PFSK-1 (cell line): ENCODE results near the gene GOLGA6L10.

Experiments used
- FOXP2 ChIP-seq: optimal IDR thresholded peaks from 2 replicates; pipeline ENCODE3; 2011; ENCODE audit warnings: borderline replicate concordance, control low read depth, inconsistent platforms; ENCODE audit not compliant: insufficient read depth; ENCODE audit errors: extremely low read length, extremely low read depth
- POLR2AphosphoS5 ChIP-seq: IDR thresholded peaks from 2 replicates; pipeline ENCODE4 v1.6.1; 2012; ENCODE audit warnings: low read depth, mild to moderate bottlenecking, control low read depth, low read length, moderate library complexity
- REST ChIP-seq, 2 experiments: IDR thresholded peaks; 2 replicates each; pipeline versions ENCODE4 v1.6.1 to v1.8.0; 2011 to 2012; ENCODE audit warnings: low read depth in 2 of 2, low read length in 2 of 2, control low read depth in 1 of 2, inconsistent platforms in 1 of 2, mild to moderate bottlenecking in 1 of 2, moderate library complexity in 1 of 2; ENCODE audit not compliant: insufficient read depth in 1 of 2
- SIN3A ChIP-seq: IDR thresholded peaks from 2 replicates; pipeline ENCODE4 v1.6.1; 2012; ENCODE audit warnings: mild to moderate bottlenecking, low read length, moderate library complexity, borderline replicate concordance; ENCODE audit not compliant: insufficient read depth
- TAF1 ChIP-seq: IDR thresholded peaks from 2 replicates; pipeline ENCODE4 v1.6.1; 2012; ENCODE audit warnings: low read length, control low read depth, borderline replicate concordance; ENCODE audit not compliant: insufficient read depth

Gene GOLGA6L10

GRCh38 chr15:82312586-82313349, 36.5 kb downstream of the GOLGA6L10 start:
- TF ChIP-seq POLR2AphosphoS5, result no peak
- no peak for TF ChIP-seq REST (IDR thresholded peaks at IDR 0.05; ENCODE audit: insufficient read depth in 1 of 2, low read depth in 2 of 2, low read length in 2 of 2)
- TF ChIP-seq TAF1, result no peak
- no peak for TF ChIP-seq FOXP2
- TF ChIP-seq SIN3A, result no peak

GRCh38 chr15:82309802-82310201, 39.5 kb downstream of the GOLGA6L10 start:
- TF ChIP-seq POLR2AphosphoS5 (no peak), SIN3A (no peak), TAF1 (no peak), FOXP2 (no peak)

GRCh38 chr15:82307714-82308081, 41.6 kb downstream of the GOLGA6L10 start:
- no peak for TF ChIP-seq REST (IDR thresholded peaks at IDR 0.05; ENCODE audit: insufficient read depth in 1 of 2, low read depth in 2 of 2, low read length in 2 of 2)
- TF ChIP-seq FOXP2, result no peak
- TF ChIP-seq SIN3A, result no peak
- no peak for TF ChIP-seq POLR2AphosphoS5
- no peak for TF ChIP-seq TAF1

GRCh38 chr15:82306791-82307713, 42.2 kb downstream of the GOLGA6L10 start:
- TF ChIP-seq FOXP2 (no peak), POLR2AphosphoS5 (no peak), REST (IDR thresholded peaks at IDR 0.05; ENCODE audit: insufficient read depth in 1 of 2, low read depth in 2 of 2, low read length in 2 of 2) (no peak), TAF1 (no peak), SIN3A (no peak)

- TF ChIP-seq FOXP2 (no peak), SIN3A (no peak), REST (IDR thresholded peaks at IDR 0.05; ENCODE audit: insufficient read depth in 1 of 2, low read depth in 2 of 2, low read length in 2 of 2) (no peak), TAF1 (no peak), POLR2AphosphoS5 (no peak)
Observed at GRCh38 chr15:82305621-82306048, 43.6 kb downstream of the GOLGA6L10 start.
